Right atrium auricular region (tissue), 2 donors: ENCODE data around the gene CDC42EP2. TPM values are rescaled to one million over a fixed set of nuclear protein-coding genes. Genes with fewer than 3 reads are reported as not detected.

Source experiments
- DNase-seq: peaks from one replicate; pipeline ENCODE4 v3.0.0-alpha.2; 2019; ENCODE audit warnings: low spot score
- H3K27ac ChIP-seq, 2 donors: fragments of 200-600 bp; sonication (generic); 1 replicate in 1 of 2; 2 replicates in 1 of 2; pipeline ENCODE4 v1.5.1; 2016 to 2019
- H3K27me3 ChIP-seq, 2 donors: fragments of 200-600 bp; sonication (generic); one replicate each; pipeline versions ENCODE4 v1.5.1 to v1.6.0; 2017 to 2019
- H3K36me3 ChIP-seq: fragments of 200-600 bp; sonication (generic); one replicate; pipeline ENCODE4 v1.5.1; 2016
- H3K4me1 ChIP-seq, 2 donors: fragments of 200-600 bp; sonication (generic); one replicate each; pipeline versions ENCODE4 v1.5.1 to v1.6.0; 2017 to 2019
- H3K4me3 ChIP-seq, 2 donors: fragments of 200-600 bp; sonication (generic); 1 replicate in 1 of 2; 2 replicates in 1 of 2; pipeline ENCODE4 v1.5.1; 2017 to 2019; ENCODE audit warnings: mild to moderate bottlenecking in 1 of 2, moderate library complexity in 1 of 2
- H3K9me3 ChIP-seq, 2 donors: fragments of 200-600 bp; sonication (generic); one replicate each; pipeline ENCODE4 v1.5.1; 2019
- total RNA-seq, 2 donors: library from RNA; depleted of rRNA; stranded (reverse); fragments of >200 nt; gene quantifications; one replicate each; pipeline ENCODE4 v1.1.0, GENCODE V29; 2016
- TF ChIP-seq, protein P1 (sequence below), 2 donors: fragments of 200-600 bp; sonication (generic); IDR thresholded peaks; one replicate each; pipeline ENCODE4 v1.5.1; 2019; ENCODE audit warnings: antibody characterized with exemption in 2 of 2

CDC42EP2 gene
- total RNA-seq, 2 donors from 2014 or later: 14.4 to 31.0 TPM

DNA sequence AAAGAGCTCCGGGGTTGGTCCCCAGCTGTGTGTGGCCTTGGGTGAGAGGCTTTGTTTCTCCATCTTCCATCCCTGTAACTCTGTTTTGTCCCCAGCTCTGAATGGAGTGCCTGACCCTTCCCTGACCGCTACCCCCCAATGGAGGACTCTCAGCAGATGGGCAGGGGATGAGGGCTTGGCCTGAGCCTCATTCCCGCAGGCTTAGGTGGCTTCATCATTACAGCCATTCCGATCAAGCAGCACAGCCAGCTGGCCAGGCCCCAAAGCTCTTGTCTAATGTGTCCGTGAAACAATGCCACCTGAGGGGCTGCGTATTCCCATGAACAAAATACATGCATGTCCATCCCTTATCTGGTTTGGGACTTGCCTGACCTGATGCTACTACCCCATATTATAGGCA, 3.9 kb upstream of the CDC42EP2 start:
- TF ChIP-seq, protein P1, sequence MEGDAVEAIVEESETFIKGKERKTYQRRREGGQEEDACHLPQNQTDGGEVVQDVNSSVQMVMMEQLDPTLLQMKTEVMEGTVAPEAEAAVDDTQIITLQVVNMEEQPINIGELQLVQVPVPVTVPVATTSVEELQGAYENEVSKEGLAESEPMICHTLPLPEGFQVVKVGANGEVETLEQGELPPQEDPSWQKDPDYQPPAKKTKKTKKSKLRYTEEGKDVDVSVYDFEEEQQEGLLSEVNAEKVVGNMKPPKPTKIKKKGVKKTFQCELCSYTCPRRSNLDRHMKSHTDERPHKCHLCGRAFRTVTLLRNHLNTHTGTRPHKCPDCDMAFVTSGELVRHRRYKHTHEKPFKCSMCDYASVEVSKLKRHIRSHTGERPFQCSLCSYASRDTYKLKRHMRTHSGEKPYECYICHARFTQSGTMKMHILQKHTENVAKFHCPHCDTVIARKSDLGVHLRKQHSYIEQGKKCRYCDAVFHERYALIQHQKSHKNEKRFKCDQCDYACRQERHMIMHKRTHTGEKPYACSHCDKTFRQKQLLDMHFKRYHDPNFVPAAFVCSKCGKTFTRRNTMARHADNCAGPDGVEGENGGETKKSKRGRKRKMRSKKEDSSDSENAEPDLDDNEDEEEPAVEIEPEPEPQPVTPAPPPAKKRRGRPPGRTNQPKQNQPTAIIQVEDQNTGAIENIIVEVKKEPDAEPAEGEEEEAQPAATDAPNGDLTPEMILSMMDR (IDR thresholded peaks at IDR 0.05): no peak
- Histone ChIP-seq H3K4me1 (peaks cover 0 to 57% of the 10 kb centered on the region in 2 donors), H3K36me3 (no peaks in the 10 kb centered on the region), H3K4me3 (no peak overlapping the region), H3K9me3 (no peaks in the 10 kb centered on the region), H3K27me3 (no peaks in the 10 kb centered on the region), H3K27ac (no peak overlapping the region)
- no peak for DNase-seq

DNA sequence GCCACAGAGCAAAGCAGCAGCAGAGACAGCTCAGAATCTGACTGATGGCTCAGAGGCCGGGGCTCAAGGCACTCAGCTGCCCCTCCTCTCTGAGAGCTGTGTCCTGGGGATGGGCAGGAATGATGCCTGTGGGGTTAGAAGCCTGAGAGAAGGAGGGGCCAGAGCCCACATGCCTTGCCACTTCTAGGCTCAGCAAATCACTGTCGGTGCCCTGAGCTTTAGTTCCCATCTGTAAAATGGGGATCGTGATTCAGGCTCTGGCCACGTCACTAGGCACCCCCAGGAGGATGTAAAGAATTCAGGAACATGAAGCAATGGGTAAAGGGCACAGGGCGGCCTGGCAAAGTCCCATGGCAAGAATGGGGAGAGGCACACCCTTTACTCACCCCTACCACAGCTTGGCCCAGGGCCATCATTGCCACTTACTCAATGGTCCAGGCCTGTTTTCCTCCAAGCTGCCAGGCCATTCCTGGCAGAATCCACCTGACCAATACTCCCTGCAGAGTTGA, 3.4 kb upstream of the CDC42EP2 start:
- Histone ChIP-seq H3K27me3 (no peaks in the 10 kb centered on the region), H3K36me3 (no peaks in the 10 kb centered on the region), H3K27ac (no peak overlapping the region), H3K4me3 (no peak overlapping the region), H3K4me1 (peaks cover 0 to 62% of the 10 kb centered on the region in 2 donors), H3K9me3 (no peaks in the 10 kb centered on the region)
- DNase-seq: peak; percentile 71
- TF ChIP-seq, protein P1 (IDR thresholded peaks at IDR 0.05): no peak

DNA sequence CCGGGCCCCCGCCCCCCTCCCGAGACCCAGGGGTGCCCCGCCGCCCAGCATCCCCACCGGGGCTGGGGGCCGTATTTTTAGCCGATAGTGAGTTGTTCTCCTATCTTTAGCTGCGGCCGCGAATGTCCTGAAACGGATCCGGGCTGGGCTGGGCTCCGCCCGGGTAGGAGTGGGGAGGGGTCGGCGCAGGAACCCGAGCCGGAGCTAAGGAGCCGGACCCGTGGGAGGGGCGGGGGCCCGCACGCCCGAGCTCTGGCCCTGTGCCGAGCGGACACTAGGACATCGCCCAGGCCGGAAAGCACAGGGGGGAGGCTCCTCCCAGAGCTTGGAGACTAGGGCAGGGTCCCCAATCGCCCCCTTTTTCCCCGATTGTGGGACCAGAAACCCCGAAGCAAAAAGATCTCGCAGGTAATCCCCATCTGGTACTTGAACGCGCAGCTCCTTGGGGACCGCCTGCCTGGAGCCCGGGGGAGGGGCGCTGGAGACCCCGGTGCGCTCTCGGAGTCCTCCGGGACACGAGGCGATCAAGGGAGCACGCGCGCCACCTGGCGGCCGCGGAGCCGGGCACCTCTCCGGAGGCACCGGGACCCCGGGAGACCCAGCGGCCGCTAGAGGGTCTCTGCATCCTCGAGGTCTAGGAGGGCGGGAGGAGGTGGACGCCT, 669 bp downstream of the CDC42EP2 start:
- peak; percentile 73 for DNase-seq
- TF ChIP-seq, protein P1 (IDR thresholded peaks at IDR 0.05): peak; percentile 88 to 98
- peaks cover 0 to 71% of the 10 kb centered on the region in 2 donors for H3K4me1 ChIP-seq
- no peaks in the 10 kb centered on the region for H3K27me3 ChIP-seq
- peak overlapping the region; percentile 90 to 96 for H3K4me3 ChIP-seq
- H3K27ac ChIP-seq: peak overlapping the region; percentile 93 to 97
- no peaks in the 10 kb centered on the region for H3K9me3 ChIP-seq
- H3K36me3 ChIP-seq: peaks cover under 1% of the 10 kb centered on the region

DNA sequence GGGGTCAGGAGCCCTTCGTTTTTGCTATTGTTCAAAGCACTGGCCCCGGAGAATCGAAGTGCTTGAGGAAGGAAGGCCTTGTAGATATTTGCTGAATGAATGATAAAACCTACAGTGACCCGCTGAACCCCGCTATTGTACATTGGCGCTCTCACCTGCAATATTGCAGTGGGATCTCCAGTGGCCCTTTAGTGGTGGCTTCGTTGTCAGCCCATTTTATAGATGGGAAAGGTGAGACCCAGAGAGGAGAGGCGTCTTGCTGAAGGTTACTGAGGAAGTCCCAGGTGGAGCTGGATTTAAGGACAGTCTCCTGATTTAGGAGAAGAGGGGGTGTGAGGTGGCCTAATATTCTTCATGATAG, 1.2 kb downstream of the CDC42EP2 start:
- Histone ChIP-seq H3K27ac (peak overlapping the region; percentile 93 to 97), H3K36me3 (peaks cover 5% of the 10 kb centered on the region), H3K9me3 (no peaks in the 10 kb centered on the region), H3K4me1 (peaks cover 0 to 69% of the 10 kb centered on the region in 2 donors), H3K4me3 (peak overlapping the region; percentile 90 to 96), H3K27me3 (no peaks in the 10 kb centered on the region)
- TF ChIP-seq, protein P1 (IDR thresholded peaks at IDR 0.05): peak; percentile 3 to 35
- DNase-seq: no peak

DNA sequence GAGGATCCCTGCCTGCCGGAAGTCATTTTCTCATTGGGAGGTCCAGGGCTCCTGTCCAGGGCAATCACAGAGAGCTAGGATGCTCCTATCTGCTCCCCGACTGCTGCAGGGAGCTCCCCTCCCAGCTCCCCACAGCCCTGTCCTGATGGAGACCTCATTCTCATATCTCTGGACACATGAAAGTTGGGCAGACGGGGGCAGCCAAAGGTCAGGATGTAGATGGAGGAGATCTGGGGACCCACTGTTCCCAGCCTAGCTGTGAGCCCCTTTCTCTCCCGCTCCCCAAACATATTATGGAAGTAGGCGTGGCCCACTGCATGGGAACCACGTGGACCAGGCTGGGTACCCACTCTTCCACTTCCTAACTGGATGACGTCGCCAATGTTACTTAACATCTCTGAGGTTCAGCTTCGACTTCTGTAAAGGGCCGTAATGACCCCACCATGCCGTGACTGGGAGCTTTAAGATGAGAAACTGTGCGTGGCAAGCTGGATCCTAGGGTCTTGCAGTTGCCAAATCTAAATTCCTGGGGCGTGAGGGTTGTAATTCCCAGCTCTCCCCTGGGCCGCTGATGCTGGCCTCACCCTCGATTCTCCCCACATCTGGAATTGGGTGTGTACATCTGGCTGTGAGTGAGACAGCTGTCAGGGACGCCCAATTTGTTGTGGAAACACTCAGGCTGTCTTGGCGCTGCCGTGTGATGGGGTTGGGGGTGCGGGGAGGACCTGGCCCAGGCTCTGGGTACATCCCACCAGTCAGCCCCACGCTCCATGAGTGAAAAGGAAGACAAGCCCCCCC, 1.8 kb downstream of the CDC42EP2 start:
- peaks cover 0 to 69% of the 10 kb centered on the region in 2 donors for H3K4me1 ChIP-seq
- peak; percentile 87 for DNase-seq
- peak overlapping the region; percentile 90 to 96 for H3K4me3 ChIP-seq
- no peaks in the 10 kb centered on the region for H3K9me3 ChIP-seq
- peak overlapping the region; percentile 93 to 97 for H3K27ac ChIP-seq
- H3K36me3 ChIP-seq: peaks cover 11% of the 10 kb centered on the region
- no peaks in the 10 kb centered on the region for H3K27me3 ChIP-seq
- TF ChIP-seq, protein P1 (IDR thresholded peaks at IDR 0.05): no peak
